GM12872 (cell line): ENCODE results near the gene C12orf43.

Experiments used
- TF ChIP-seq, protein P1 (sequence below): IDR thresholded peaks from 3 replicates; pipeline ENCODE4 v1.5.1; 2011; ENCODE audit warnings: low read depth, mild to moderate bottlenecking, low read length, moderate library complexity; ENCODE audit not compliant: insufficient read depth

The C12orf43 gene

DNA sequence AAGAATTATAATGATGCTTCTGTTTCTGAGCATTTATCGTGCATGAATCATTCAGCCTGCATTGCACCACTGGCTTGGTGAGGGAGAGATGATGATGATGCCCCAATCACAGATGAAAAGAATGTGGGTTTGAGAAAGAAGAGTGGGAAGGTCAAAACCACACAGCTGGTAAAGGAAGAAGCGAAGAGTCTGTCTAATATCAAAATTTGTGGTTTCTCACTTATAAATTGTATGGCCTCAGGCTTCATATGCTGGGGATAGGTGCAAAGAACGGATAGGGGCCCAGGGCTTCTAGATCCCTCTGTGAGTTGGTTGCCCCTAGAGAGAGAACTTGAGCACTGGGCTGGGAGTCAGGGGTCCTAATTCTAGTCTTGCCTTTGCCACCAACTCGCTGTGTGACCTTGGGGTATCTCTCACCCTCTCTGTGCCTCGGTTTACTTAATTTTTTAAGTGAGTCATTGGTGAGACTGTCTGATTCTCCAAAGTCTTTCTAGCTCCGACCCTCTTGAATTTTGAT is 20.6 kb upstream of the C12orf43 start:
- TF ChIP-seq, protein P1, sequence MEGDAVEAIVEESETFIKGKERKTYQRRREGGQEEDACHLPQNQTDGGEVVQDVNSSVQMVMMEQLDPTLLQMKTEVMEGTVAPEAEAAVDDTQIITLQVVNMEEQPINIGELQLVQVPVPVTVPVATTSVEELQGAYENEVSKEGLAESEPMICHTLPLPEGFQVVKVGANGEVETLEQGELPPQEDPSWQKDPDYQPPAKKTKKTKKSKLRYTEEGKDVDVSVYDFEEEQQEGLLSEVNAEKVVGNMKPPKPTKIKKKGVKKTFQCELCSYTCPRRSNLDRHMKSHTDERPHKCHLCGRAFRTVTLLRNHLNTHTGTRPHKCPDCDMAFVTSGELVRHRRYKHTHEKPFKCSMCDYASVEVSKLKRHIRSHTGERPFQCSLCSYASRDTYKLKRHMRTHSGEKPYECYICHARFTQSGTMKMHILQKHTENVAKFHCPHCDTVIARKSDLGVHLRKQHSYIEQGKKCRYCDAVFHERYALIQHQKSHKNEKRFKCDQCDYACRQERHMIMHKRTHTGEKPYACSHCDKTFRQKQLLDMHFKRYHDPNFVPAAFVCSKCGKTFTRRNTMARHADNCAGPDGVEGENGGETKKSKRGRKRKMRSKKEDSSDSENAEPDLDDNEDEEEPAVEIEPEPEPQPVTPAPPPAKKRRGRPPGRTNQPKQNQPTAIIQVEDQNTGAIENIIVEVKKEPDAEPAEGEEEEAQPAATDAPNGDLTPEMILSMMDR = no peak

DNA sequence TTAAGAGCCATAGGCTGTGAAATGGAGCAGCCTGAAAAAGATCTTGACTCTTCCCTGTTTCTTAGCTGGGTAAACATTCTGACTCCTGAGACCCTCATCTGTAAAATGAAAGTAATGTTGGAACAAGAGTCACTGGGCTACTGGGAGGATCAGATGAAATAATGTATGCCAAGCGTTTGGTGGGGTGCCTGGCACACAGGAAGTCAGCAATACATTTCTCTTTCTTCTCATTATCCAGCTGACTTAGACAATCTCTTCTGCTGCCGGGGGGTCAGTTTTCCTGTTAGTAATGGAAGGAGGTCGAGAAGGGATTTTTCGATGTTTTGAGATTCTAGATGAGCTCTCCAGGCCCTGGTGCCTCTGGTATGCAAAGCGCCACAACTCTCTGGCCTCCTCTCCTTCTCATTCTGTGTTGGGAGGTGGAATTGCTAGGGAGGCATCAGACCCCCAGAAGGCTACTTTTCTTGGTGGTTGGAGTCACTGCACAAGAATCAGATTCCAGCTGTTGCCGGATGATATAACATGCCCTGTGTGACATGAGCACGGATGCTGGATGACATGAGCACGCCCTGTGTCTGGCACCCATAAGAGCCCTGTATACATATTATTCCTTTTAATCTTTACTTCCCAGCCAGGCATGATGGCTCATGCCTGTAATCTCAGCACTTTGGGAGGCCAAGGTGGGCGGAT is 18.5 kb upstream of the C12orf43 start:
- TF ChIP-seq, protein P1 = no peak

DNA sequence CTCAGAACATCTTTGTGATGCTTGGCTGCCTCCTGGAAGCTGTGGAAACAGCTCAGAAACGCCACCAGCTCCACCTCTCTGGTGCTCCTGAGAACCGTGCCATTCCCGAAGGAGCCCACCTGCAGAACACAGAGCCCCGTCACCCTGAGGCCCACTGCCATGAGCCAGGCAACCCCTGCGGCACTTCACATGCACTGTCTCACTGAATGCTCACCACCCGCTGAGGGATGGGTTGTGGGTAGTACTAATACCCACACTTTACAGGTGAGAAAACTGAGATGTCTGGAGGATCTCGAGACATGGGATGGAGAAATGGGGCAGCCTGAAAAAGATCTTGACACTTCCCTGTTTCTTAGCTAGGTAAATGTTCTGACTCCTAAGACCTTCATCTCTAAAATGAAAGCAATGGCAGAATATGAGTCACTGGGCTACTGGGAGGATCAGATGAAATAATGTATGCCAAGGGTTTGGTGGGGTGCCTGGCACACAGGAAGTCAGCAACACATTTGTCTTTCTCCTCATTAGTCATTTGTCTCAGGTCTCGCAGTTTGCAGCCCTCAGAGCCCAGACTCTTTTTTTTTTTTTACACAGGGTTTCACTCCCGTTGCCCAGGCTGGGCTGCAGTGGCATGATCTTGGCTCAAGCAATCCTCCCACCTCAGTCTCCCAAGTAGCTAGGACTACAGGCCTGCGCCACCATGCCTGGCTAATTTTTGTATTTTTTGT is 17.5 kb upstream of the C12orf43 start:
- TF ChIP-seq, protein P1 = no peak

DNA sequence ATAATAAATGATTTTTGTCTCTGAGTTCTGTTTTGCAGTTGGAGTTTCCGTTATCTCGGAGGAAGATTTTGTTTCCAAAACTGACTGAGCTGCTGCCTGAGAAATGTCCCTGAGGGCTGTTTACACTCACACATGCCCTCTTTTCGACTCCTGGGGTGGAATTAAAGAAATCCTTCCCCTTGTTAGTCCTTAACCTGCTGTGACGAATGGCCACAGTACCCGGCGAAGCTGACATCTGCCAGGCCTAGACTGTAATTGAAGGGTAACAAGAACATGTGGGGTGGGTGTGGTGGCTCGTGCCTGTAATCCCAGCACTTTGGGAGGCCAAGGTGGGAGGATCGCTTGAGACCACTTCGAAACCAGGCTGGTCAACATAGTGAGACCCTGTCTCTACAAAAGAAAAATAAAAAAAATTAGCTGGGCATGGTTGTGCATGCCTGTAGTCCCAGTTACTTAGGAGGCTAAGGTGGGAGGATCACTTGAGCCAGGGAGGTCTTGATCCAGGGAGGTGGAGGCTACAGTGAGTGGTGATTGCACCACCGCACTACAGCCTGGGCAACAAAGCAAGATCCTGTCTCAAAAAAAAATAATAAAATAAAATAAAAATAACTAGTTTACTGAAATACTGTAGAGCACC is 14.4 kb upstream of the C12orf43 start:
- TF ChIP-seq, protein P1 = no peak

DNA sequence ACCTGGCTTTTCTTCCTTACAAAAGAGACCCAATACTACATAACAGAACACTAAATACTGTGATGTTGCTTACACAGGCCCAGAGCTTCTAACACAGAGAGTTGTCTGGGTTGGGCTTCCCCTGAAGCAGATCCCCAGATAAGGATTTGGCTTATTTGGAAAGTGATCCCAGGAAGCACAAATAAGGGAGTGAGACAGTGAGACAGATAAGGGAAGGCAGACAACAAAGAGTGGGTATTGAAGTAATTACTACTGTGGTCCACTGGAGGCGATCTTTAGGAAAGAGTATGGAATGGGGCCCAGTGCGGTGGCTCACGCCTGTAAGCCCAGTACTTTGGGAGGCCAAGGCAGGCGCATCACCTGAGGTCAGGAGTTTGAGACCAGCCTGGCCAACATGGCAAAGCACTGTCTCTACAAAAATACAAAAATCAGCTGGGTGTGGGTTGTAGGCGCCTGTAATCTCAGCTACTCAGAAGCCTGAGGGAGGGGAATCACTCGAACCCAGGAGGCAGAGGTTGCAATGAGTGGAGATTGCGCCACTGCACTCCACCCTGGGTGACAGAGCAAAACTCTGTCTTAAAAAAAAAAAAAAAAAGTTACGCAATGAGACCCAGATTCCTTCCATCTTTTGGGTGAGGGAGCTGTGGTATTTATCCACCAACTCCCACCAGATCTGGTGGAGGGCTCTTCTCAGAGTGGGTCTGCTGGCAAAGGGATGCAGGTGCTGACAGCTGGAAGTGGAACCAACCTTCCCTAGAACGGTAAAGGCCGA is 10.2 kb upstream of the C12orf43 start:
- TF ChIP-seq, protein P1 = no peak

DNA sequence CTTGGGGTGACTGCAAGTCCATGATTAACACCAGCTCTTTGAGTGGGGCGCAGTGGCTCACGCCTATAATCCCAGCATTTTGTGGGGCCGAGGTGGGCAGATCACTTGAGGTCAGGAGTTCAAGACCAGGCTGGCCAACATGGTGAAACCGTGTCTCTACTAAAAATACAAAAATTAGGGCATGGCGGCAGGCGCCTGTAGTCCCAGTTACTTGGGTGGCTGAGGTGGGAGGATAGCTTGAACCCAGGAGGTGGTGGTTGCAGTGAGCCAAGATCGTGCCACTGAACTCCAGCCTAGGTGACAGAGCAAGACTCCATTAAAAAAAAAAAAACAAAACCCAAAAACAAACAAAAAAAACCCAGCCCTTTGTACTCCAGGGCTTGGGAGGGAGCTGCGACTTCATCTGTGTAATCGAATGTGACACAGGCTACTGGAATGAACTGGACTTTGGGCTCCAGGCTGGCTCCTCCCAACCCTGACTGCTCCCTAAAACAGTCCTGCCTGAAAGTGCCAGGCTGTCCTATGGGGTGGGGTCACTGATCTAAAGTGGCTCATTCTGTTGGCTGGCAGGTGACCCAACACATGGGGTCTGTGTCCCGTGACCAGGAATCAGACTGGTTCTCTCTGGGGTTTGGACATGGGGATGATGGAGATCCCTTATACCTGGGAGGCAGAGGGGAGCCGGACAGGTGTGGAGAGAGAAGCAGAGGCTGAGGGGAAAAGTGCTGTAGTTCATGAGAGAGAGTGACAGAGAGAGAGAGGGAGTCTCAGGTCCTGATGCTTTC is 9.3 kb upstream of the C12orf43 start:
- TF ChIP-seq, protein P1 = no peak
